Measurements from ENCODE around the gene R3HCC1L.

R3HCC1L gene

DNA sequence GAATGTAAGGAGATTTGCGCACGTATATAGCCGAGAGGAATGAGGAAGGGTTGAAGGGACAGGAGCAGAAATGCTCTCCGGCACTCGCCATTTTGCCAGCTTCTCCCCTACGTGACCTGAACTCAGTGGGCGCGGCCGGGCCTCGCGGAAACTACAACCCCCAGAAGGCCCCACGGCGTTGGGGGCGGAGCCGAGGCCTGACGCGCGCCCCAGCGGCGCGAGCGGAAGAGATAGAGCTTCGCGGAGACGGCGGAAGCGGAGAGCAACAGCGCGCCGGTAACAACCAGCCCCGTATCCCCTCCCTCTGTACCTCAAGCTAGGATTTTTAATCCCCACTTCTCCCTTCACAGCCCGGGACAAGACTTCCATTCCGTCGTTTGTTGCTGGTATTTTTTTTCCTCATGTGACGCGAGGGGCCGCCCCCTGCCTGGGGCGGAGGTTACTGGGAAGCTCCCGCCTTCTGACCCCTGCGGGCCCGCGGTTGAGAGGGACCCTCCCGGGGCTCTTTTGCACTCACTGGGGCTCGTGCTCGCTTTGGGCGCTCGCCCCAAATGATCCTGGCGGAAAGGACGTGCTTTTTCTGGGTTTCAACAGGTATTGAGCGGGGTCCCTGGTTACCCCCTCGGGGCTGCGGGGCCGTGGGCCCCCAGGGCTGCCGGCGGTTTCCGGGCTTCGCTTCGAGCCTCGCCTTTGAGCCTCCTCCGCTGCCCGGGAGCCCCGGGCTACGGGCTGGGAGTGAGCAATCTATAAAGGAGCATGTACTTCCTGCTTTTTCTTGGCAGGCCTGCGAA lies at the start of gene R3HCC1L:
TSS of gene R3HCC1L (plus strand) at position 227 of the 791 bp plus-strand sequence. CDS start 73,458 bp downstream, outside the sequence.
- no peaks in the 10 kb centered on the region for H3K27me3 Mint-ChIP-seq
- DNase-seq, result peak; percentile 97
- H3K36me3 Mint-ChIP-seq (ENCODE audit: low read depth), result peaks cover 25% of the 10 kb centered on the region
- H3K27ac Mint-ChIP-seq, result peak within 1 kb of the TSS; percentile 98
- H3K4me1 Mint-ChIP-seq (ENCODE audit: low read depth), result peaks cover 46% of the 10 kb centered on the region
- no peaks in the 10 kb centered on the region for H3K9me3 Mint-ChIP-seq
- peak within 1 kb of the TSS; percentile 89 for H3K4me3 Mint-ChIP-seq

DNA sequence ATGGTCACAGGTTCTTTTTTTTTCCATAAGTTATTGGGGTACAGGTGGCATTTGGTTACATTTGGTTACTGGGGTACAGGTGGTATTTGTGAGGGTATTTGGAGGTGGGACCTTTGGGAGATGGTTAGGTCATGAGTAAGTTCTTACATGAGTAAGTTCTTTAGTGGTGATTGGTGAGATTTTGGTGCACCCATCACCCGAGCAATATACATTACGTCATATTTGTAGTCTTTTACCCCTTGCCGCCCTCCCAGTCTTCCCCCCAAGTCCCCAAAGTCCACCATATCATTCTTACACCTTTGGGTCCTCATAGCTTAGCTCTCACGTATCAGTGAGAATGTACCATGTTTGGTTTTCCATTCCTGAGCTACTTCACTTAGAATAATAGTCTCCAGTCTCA lies 49.2 kb upstream of the R3HCC1L start:
- no peaks in the 10 kb centered on the region for H3K4me1 Mint-ChIP-seq (ENCODE audit: low read depth)
- no peaks in the 10 kb centered on the region for H3K36me3 Mint-ChIP-seq (ENCODE audit: low read depth)
- no peaks in the 10 kb centered on the region for H3K9me3 Mint-ChIP-seq
- H3K4me3 Mint-ChIP-seq, result no peak overlapping the region
- peaks cover 24% of the 10 kb centered on the region for H3K27me3 Mint-ChIP-seq
- DNase-seq, result no peak
- no peak overlapping the region for H3K27ac Mint-ChIP-seq

DNA sequence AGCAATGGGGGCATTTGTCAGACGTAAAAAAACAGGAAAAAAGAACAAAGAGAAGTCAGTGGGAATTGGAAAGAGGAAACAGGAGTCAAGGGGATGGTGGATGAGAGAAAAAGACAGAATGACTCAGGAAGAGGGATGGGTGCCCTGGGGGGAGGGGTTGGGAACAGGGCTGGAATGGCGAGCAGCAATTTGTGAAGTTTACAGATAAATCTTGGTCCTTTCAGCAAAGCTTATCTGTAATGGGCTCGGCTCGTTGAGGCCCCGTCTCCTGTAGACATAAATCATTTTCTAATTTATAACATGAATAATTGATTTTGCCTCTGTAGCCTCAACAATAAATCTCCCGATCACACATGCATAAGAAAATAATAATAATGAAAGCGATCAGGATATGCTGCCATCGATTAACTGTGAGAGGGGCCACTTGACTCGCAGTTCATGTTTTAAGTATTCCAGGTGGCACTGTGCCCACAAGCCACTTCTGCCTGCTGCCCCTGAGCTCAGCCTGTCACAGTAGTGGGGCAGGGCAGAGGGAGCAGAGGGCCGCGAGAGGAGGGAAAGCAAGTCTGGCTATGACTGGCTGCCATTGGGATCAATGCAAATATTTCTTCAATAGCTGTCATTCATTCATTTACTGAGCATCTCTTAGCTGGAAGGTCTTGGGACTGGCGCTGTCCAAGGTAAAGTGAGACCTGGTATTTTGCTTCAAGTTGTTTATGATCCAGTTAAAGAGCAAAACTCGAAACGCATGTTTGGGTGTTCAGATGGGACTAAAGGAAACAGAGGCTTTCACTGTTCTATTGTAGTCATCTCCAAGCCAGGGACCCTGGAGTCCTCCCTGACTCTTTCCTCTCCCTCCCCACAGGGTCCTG lies 47.4 kb upstream of the R3HCC1L start:
- Mint-ChIP-seq H3K36me3 (ENCODE audit: low read depth) (no peaks in the 10 kb centered on the region), H3K4me3 (no peak overlapping the region), H3K27me3 (peaks cover 29% of the 10 kb centered on the region), H3K9me3 (no peaks in the 10 kb centered on the region), H3K27ac (no peak overlapping the region), H3K4me1 (ENCODE audit: low read depth) (no peaks in the 10 kb centered on the region)
- DNase-seq, result no peak

GRCh38 chr10:98088186-98088971 lies 46.1 kb upstream of the R3HCC1L start:
- Mint-ChIP-seq H3K27ac (no peak overlapping the region), H3K9me3 (no peaks in the 10 kb centered on the region), H3K4me1 (ENCODE audit: low read depth) (no peaks in the 10 kb centered on the region), H3K27me3 (peaks cover 34% of the 10 kb centered on the region), H3K36me3 (ENCODE audit: low read depth) (no peaks in the 10 kb centered on the region), H3K4me3 (no peak overlapping the region)
- DNase-seq, result no peak

- Mint-ChIP-seq H3K9me3 (no peaks in the 10 kb centered on the region), H3K36me3 (ENCODE audit: low read depth) (no peaks in the 10 kb centered on the region), H3K27ac (no peak overlapping the region), H3K4me1 (ENCODE audit: low read depth) (no peaks in the 10 kb centered on the region), H3K27me3 (peaks cover 37% of the 10 kb centered on the region), H3K4me3 (no peak overlapping the region)
- no peak for DNase-seq
Observed at GRCh38 chr10:98090822-98091221, 43.6 kb upstream of the R3HCC1L start.

- Mint-ChIP-seq H3K4me3 (no peak overlapping the region), H3K27me3 (peaks cover 9% of the 10 kb centered on the region), H3K4me1 (ENCODE audit: low read depth) (no peaks in the 10 kb centered on the region), H3K36me3 (ENCODE audit: low read depth) (no peaks in the 10 kb centered on the region), H3K9me3 (no peaks in the 10 kb centered on the region), H3K27ac (no peak overlapping the region)
- DNase-seq, result no peak
Observed at GRCh38 chr10:98096316-98096715, 38.1 kb upstream of the R3HCC1L start.

DNA sequence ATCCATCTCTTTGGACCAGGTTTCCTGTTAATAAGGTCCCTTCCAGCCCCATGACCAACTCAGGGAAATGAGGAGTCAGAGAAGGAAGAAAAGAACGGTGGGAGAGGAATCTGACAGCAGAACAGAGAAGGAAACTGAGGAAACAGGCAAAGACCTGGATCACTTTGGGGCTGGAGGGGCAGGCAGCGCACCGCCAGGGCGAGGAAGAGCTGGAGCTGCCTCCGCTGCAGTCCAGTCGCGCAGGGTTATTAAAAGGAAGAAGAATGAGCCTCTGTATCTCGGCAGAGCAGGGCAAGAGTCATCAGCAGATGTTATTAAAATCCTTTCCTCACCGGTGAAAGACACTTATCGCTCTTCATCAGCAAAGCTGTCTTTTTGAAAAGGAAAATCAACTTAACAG lies 37.7 kb upstream of the R3HCC1L start:
- no peaks in the 10 kb centered on the region for H3K9me3 Mint-ChIP-seq
- DNase-seq, result no peak
- no peaks in the 10 kb centered on the region for H3K4me1 Mint-ChIP-seq (ENCODE audit: low read depth)
- H3K27me3 Mint-ChIP-seq, result peaks cover 9% of the 10 kb centered on the region
- no peaks in the 10 kb centered on the region for H3K36me3 Mint-ChIP-seq (ENCODE audit: low read depth)
- no peak overlapping the region for H3K4me3 Mint-ChIP-seq
- H3K27ac Mint-ChIP-seq, result no peak overlapping the region

- H3K4me1 Mint-ChIP-seq (ENCODE audit: low read depth), result no peaks in the 10 kb centered on the region
- DNase-seq, result no peak
- no peaks in the 10 kb centered on the region for H3K36me3 Mint-ChIP-seq (ENCODE audit: low read depth)
- H3K27me3 Mint-ChIP-seq, result peaks cover 9% of the 10 kb centered on the region
- no peaks in the 10 kb centered on the region for H3K9me3 Mint-ChIP-seq
- H3K4me3 Mint-ChIP-seq, result no peak overlapping the region
- no peak overlapping the region for H3K27ac Mint-ChIP-seq
Observed at GRCh38 chr10:98097175-98097574, 37.3 kb upstream of the R3HCC1L start.

- Mint-ChIP-seq H3K9me3 (no peaks in the 10 kb centered on the region), H3K27me3 (peaks cover 9% of the 10 kb centered on the region), H3K36me3 (ENCODE audit: low read depth) (no peaks in the 10 kb centered on the region), H3K27ac (no peak overlapping the region), H3K4me1 (ENCODE audit: low read depth) (no peaks in the 10 kb centered on the region), H3K4me3 (no peak overlapping the region)
- DNase-seq, result no peak
Observed at GRCh38 chr10:98097616-98098015, 36.8 kb upstream of the R3HCC1L start.

GRCh38 chr10:98098247-98098646 lies 36.2 kb upstream of the R3HCC1L start:
- no peak overlapping the region for H3K27ac Mint-ChIP-seq
- H3K9me3 Mint-ChIP-seq, result no peaks in the 10 kb centered on the region
- H3K36me3 Mint-ChIP-seq (ENCODE audit: low read depth), result no peaks in the 10 kb centered on the region
- no peaks in the 10 kb centered on the region for H3K4me1 Mint-ChIP-seq (ENCODE audit: low read depth)
- DNase-seq, result no peak
- H3K27me3 Mint-ChIP-seq, result peaks cover 5% of the 10 kb centered on the region
- H3K4me3 Mint-ChIP-seq, result no peak overlapping the region

GRCh38 chr10:98100476-98100875 lies 34.0 kb upstream of the R3HCC1L start:
- Mint-ChIP-seq H3K4me3 (no peak overlapping the region), H3K27ac (no peak overlapping the region), H3K27me3 (no peaks in the 10 kb centered on the region), H3K9me3 (no peaks in the 10 kb centered on the region), H3K4me1 (ENCODE audit: low read depth) (no peaks in the 10 kb centered on the region), H3K36me3 (ENCODE audit: low read depth) (no peaks in the 10 kb centered on the region)
- no peak for DNase-seq

- Mint-ChIP-seq H3K9me3 (no peaks in the 10 kb centered on the region), H3K4me1 (ENCODE audit: low read depth) (no peaks in the 10 kb centered on the region), H3K27ac (no peak overlapping the region), H3K27me3 (no peaks in the 10 kb centered on the region), H3K36me3 (ENCODE audit: low read depth) (no peaks in the 10 kb centered on the region), H3K4me3 (no peak overlapping the region)
- no peak for DNase-seq
Observed at GRCh38 chr10:98101366-98101765, 33.1 kb upstream of the R3HCC1L start.

- Mint-ChIP-seq H3K4me3 (no peak overlapping the region), H3K36me3 (ENCODE audit: low read depth) (no peaks in the 10 kb centered on the region), H3K9me3 (no peaks in the 10 kb centered on the region), H3K27ac (no peak overlapping the region), H3K4me1 (ENCODE audit: low read depth) (no peaks in the 10 kb centered on the region), H3K27me3 (no peaks in the 10 kb centered on the region)
- no peak for DNase-seq
Observed at GRCh38 chr10:98104125-98104524, 30.3 kb upstream of the R3HCC1L start.

GRCh38 chr10:98106531-98106930 lies 27.9 kb upstream of the R3HCC1L start:
- no peak for DNase-seq
- Mint-ChIP-seq H3K27ac (no peak overlapping the region), H3K36me3 (ENCODE audit: low read depth) (no peaks in the 10 kb centered on the region)

More at GRCh38 chr10:98106531-98106930, 27.9 kb upstream of the R3HCC1L start:
- Mint-ChIP-seq H3K27me3 (peaks cover 16% of the 10 kb centered on the region), H3K9me3 (no peaks in the 10 kb centered on the region), H3K4me3 (no peak overlapping the region), H3K4me1 (ENCODE audit: low read depth) (no peaks in the 10 kb centered on the region)
